Embryonic facial prominence (tissue), 1 donor: ENCODE measurements around the gene VPS35L.

Source experiments
- DNase-seq: peaks from one replicate; pipeline ENCODE4 v3.0.0-alpha.2; 2016; ENCODE audit errors: extremely low spot score

The VPS35L gene

GRCh38 chr16:19694989-19695388, 139.5 kb downstream of the VPS35L start:
- no peak for DNase-seq

DNA sequence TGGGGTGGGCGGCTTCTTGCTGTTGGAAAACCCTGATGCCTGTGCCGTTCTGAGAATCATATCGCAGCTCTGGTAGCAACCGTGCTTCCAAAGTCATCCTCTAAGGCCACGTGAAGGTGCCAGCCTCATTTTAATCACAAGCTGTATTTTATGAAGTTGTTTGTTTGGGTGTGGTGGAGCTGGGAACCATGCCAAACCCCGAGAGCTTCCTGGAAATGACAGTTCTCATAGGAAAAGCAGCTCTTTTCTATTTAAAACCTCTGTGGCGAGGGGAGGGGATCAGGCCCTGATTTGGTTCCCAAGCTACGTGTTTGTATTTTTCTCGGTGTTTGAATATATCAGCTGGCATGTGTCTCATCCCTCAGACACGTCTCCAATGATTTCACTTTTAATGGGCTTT, 140.8 kb downstream of the VPS35L start:
- peak; percentile 70 for DNase-seq

- no peak for DNase-seq
Observed at GRCh38 chr16:19696961-19697360, 141.5 kb downstream of the VPS35L start.

DNA sequence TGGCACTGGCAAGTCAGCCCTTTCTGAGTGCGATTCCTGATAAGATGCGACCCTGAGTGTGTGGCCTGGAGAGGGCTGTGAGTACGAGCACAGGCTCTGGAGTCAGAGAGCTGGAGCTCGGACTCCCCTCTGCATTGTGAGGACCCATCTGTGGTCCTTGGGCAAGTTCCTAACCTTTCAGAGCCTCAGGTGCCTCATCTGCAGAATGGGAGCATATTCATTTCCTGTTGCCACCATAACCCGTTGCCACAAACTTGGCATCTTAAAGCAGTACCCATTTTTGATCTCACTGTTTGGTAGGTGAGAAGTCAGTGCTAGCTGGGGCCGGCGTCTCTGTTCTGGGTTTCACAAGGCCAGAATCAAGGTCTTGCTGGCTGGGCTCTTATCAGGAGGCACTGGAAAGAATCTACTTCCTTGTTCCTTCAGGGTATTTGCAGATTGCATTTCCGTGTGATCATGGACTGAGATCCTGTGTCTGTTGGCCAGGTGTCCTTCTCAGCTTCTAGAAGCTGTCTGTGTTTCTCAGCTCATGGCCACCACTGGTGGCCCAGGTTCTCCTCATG, 142.3 kb downstream of the VPS35L start:
- no peak for DNase-seq

DNA sequence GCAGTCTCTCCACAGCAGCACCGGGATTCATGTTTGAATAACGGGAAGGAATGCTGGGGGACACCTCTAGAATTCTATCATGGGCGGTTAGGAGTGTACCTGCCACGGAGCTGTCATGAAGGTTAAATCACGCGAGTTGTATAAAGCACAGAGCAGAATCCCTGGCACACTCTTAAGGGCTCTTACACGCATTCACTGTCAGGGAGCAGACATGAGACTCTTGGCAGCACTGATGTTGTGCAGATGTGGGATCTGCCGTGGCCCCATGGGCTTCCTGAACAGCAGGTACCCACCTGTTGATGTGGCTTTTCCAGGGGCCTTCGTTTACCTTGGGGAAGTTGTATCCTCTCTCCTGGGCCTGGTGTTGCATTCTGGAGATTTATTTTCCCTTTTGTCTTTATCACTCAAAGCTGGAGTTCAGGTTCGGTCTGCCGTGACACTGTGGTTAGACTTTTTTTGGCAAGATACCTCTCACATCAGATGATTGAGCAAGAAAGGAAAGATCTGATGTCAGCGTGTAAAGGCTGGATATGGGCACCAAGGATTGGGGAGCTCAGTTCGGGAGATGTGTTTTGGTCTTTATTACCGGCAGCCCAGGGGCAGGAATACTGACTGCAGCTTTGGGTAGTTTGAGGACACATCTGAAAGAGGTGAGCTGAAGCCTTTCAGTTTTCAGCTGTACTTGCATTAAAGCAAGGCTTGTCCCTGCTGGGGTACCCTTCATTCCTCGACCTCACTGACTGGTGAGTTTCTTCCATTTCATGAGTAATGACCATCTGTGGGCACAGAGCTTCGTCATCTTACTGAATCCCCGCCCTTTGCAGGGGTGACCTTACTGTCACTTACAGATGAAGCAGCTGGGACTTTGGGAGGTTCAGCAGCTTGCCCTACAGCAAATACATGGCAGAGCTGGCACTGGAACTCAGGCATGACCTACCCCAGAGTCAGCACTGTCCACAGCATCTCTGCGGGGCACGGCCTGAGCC, 143.3 kb downstream of the VPS35L start:
- DNase-seq: no peak

GRCh38 chr16:19699472-19699871, 144.0 kb downstream of the VPS35L start:
- DNase-seq: no peak

DNA sequence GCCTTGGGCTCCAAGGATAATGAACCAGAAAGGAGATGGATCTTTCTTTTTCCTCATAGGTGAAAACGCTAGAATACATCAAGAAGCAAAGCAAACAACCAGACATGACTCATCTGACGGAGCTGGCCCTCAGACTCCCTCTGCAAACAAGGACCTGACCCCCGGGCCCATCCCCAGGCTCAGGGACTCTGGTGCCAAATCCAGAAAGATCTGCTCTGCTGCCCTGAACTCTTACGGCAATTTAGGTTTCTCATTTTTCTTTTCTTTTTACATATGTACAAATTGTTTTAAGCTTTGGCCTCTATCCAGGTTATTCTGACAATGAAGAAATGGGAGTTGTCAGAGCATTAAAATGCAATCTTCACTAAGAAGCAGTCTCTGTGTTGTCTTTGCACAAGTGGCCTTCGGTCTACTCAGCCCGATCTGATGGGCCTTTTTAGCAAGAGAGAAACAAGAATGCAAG, 144.8 kb downstream of the VPS35L start:
- no peak for DNase-seq

GRCh38 chr16:19701091-19701490, 145.6 kb downstream of the VPS35L start:
- no peak for DNase-seq

DNA sequence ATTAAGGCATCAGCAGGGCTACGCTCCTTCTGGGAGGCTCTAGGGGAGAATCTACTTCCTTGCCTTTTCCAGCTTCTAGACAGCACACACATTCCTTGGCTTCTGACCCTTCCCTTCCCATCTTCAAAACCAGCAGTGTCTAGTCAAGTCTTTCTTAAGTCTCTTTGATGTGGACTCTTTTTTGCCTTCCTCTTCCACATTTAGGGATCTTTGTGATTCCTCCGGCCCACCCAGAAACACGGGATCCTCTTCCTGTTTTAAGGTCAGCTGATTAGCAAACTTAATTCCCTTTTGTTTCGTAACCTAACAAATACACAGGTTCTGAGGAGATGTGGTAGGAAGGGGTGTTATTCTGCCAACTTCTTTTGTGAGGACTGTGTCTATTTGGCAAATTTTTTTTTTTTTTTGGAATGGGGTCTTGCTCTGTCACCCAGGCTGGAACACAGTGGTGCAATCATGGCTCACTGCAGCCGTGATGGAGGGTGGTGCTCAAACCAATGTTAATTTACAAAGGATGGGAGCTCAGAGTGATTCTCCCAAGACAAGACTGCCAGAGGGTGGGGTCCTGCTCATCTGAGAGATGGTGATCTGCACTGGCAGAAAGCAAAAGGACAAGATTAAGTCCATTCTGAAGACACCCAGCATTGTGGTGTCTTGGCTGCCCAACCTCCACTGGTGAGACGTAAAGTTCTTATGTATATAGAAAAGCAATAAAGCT, 147.8 kb downstream of the VPS35L start:
- no peak for DNase-seq

DNA sequence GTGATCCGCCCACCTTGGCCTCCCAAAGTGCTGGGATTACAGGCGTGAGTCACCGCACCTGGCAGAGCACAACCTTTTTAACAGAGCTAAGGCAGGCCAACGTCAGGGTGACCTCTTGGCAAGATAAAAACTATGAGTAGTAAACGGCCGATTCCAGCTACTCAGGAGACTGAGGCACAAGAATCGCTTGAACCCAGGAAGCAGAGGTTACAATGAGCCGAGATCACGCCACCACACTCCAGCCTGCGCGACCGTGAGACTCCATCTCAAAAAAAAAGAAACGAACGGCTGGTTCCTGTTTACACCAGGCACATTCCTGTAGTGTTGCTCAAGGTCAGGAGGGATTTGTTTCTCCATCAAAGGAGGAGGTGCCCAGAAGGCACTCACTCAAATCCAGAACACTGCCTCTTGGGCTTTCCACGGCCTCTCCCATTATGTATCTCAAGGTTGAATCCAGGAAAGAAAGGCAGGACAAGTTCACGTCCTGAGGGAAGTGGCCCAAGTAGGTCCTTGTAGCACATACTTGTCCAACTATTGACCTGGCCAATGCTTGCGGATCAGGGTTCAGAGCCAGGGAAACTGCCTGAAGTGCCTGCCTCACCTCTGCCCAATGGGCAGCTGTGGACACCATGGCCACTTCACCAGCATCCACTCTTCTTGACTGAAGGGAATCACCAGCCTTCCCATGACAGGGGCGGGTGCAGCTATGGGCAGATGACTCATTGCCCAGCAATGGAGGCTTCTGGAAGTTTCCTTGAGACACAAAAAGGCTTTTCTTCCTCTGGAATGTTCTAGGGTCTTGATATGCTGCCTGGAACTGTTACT, 149.0 kb downstream of the VPS35L start:
- DNase-seq: no peak

DNA sequence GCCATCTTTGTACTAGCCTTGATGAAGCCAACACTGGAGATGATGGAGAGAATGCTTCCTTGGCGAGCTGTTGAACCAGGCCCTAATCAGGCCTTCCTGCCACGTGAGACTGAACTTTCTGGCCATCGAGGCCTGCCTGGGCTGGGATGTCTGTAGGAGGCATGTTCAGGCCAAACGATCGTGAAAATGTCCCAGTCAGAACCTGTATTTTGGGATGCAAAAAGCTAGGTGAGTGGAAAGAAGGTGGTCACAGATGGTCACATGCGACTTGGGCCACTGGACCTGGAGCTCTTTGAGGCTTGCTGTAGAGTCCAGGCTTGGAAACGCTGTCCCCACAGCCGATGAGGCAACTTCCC, 149.6 kb downstream of the VPS35L start:
- no peak for DNase-seq

- no peak for DNase-seq
Observed at GRCh38 chr16:19705843-19706242, 150.3 kb downstream of the VPS35L start.

DNA sequence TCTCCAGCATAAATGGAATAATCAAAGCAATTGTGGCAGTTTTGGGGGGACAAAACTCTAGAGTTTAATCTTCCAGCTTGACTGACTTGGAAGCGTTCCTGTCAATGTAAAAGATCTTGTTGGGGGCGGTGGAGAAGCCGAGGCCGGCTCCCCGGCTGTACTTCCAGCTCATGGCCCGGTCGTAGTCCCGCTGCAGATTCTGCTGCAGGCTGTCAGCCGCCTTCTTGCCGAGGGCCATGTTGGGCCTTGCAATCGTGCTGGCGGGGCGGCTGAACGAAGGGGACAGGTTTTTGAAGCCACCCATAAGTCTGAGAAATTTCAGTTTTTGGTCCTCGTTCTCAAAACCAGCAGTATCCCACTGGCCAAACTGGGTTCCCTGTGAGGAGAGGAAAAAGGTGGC, 151.3 kb downstream of the VPS35L start:
- no peak for DNase-seq

GRCh38 chr16:19707569-19708295, 152.2 kb downstream of the VPS35L start:
- DNase-seq: no peak

DNA sequence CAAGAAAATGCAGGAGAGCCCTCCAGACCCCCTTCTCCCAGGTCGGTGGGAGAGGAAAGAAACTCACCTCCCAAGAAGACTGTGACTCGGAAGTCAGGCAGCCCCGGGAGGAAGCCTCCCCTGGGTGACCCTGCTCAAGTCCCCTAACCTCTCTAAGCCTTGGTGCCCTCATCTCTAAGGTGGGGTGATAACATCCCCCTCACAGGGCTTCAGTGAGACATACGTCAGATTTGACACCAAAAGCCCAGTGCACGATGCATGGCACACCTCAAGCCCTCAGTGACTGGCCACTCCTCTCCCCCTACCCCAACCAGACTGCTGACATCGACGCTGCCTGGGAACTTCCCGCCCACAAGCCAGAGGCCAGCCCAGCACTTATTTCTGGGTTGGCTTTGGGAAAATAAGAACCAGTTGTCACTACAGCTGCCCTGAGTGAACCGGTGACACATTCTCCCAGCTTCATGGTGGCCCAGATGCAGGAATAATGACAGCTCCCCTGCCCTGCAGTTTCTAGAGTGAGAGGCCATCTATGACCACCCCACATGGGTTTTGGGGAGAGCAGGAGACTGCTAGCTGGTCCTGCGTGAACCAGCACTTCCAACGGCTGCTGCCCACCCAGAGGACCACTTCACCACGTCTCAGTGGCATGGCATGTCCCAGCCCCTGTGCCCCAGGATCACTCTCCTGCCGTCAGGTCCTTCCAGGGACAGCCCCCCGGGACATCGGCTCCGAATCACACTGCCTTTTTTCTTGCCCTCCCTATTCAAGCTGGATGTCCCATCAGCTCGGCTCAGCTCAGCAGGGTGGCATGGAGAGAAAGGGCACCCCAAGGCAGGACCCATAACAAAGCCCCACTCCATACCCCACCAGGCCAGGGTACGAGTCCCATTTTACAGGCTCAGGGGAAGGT, 153.0 kb downstream of the VPS35L start:
- no peak for DNase-seq

GRCh38 chr16:19709381-19710136, 154.1 kb downstream of the VPS35L start:
- no peak for DNase-seq

GRCh38 chr16:19710191-19710908, 154.8 kb downstream of the VPS35L start:
- DNase-seq: no peak

- no peak for DNase-seq
Observed at GRCh38 chr16:19710991-19711545, 155.6 kb downstream of the VPS35L start.
